ENCODE measurements around the gene IPO11.
A peak's percentile ranks its signal among the peaks of the same experiment; 100 is the strongest.
"Not testable (repeated sequence)": the region's sequence is repeated elsewhere in the genome, so short reads cannot be mapped to it uniquely, and the experiment has no call there.

IPO11 gene

GRCh38 chr5:62600560-62601252 is 188.1 kb downstream of the IPO11 start:
- DNase-seq (ENCODE audit: low spot score), result no peak

GRCh38 chr5:62603934-62604333 is 191.4 kb downstream of the IPO11 start:
- DNase-seq (ENCODE audit: low spot score), result no peak

- DNase-seq (ENCODE audit: low spot score), result no peak
Observed at GRCh38 chr5:62605638-62606037, 193.1 kb downstream of the IPO11 start.

DNA sequence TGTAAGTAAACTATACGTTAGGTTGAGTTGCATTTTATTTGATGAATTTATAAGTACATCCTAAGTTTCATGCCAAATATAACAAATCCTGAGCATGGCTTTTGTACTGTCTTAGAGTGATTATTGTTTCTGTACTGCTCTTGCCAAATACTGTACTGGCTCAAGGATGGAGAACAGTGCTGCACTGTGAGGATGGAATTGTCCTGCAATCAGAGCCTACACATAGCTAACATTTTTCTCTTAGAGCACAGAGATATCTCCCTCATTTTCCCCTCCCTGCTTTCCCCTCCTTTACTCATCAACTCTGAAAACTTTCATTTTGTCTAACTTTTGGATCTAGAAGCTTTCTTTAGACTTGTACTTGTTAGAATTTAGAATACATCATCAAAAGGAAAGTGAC is 194.3 kb downstream of the IPO11 start:
- DNase-seq (ENCODE audit: low spot score), result peak; percentile 20

DNA sequence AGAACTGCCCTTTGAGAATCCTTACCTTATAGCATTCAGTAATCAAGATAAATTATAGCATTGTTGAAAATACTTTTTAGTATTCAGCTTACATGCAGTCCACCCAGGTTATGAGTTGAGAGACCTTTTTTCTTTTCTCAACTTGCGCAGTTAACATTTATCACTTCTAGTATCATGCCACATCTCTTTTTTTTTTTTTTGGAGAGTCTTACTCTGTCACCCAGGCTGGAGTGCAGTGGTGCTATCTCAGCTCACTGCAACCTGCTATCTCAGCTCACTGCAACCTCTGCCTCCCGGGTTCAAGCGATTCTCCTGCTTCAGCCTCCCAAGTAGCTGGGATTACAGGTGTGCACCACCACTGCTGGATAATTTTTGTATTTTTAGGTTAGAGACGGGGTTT is 195.1 kb downstream of the IPO11 start:
- DNase-seq (ENCODE audit: low spot score), result no peak

DNA sequence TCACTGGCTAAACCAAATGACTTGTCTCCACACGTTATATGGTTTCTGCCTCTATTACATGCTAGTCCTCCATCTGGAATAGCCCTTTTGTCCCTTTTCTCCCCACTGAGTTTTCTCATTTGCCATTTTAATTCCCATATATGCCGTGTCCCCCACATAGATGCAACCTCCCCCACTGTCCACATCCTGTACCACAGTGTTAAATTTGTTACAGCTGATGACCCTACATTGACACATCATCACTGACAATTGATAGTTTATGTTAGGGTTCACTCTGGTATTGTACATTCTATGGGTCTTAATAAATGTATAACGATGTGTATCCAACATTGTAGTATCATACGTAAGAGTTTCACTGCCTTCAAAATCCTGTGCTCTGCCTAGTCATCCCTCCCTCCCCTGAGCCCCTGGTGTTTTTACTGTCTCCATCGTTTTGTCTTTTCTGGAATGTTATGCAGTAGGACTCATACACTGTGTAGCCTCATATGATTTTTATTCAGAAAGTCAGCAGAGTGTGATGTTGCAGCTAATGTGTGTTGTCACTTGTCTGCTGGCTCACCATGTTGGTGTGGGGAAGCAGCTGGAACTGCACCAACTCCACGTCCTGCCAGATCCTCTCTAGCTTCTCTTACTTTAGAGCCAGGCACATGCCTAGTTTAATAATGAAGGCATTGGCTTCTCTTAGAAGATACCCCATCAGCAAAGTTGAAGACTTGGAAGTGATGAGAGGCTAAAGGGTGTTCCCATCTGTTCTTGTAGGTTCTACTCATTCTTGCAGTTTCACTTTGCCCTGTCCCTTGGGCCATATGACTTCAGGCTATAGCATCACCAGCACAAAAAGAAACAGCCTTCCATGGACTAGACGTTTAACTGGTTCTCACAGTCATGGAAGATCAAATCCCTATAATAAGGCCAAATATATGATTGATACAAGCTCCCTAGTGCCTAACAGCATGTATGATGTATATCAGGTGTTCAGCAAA is 196.3 kb downstream of the IPO11 start:
- DNase-seq (ENCODE audit: low spot score), result no peak

DNA sequence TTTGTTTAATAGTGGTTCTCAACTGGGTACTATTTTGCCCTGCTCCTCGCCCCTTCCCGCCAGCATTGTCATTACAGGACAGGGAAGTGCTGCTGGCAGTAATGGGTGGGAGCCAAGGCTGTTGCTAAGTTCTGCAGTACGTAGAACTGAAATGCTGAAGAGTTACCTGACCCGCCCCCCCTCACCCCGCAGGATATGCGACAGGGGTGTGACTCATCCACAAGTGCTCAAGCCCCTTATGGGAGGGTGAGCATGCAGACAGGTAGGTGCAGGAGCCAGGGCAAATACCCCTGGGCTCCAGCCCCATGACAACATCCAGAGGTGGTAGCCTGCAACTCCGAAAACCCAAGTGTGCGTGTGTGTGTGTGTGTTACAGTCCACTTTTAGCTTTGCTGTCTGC is 201.8 kb downstream of the IPO11 start:
- DNase-seq (ENCODE audit: low spot score), result no peak

GRCh38 chr5:62616615-62617277 is 204.2 kb downstream of the IPO11 start:
- no peak for DNase-seq (ENCODE audit: low spot score)

DNA sequence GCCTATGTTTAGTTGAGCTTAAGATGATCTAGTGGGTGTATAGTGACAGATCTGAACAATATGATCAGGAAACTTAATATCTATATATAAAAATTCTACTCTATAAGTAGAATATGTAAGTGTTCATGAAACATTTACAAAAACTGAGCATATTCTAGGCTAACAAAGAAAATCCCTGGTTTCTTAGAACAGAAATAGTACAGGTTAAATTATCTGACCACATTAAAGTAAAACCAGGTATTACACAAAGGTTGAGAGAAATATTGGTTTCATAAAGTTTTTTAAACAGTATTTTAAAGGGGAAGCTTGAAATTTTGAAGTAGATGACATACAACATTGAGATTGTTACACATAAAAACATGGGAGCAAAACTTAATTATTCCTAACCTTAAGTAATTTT is 205.4 kb downstream of the IPO11 start:
- DNase-seq (ENCODE audit: low spot score), result no peak

DNA sequence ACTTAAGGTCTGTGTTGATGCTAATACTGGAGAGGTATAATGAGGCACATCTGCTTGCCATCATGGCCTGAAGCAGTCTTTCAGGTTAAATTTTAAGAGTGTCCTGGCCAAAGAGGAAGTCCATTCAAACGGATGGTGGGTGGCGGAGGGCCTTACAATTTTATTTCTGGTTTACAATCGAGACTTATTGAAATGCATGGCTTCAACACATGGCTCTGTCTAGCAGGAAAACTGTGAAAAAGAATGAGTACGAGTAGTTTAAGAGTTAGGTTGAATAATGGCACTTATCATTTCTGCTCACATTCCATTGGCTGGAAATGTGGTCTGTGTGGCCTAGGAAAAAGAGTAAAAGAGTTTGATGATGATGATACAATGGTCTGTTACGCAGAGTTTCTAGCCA is 208.2 kb downstream of the IPO11 start:
- no peak for DNase-seq (ENCODE audit: low spot score)

DNA sequence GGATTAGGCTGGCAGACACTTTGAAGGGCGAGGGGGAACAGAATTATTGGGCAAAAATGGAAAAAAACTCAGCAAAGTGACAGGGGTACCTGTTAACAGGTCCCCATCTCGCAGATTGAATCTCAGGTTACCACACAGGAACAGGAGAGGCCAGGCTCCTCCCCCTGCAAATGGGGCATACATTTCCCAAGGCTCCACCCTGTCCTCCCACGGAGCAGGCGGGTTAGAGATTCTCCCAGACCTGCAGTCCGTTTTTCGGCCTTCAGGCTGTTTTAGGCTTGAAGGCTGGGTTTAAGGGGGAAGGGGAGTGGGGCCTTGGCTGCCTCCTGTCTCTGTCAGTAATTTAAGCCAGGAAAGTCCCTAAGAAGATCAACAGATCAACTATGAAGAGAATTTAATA is 208.7 kb downstream of the IPO11 start:
- DNase-seq (ENCODE audit: low spot score), result no peak

GRCh38 chr5:62623271-62623670 is 210.7 kb downstream of the IPO11 start:
- DNase-seq (ENCODE audit: low spot score), result no peak

GRCh38 chr5:62624436-62624835 is 211.9 kb downstream of the IPO11 start:
- DNase-seq (ENCODE audit: low spot score), result not testable (repeated sequence)

- DNase-seq (ENCODE audit: low spot score), result no peak
Observed at GRCh38 chr5:62626534-62626933, 214.0 kb downstream of the IPO11 start.

DNA sequence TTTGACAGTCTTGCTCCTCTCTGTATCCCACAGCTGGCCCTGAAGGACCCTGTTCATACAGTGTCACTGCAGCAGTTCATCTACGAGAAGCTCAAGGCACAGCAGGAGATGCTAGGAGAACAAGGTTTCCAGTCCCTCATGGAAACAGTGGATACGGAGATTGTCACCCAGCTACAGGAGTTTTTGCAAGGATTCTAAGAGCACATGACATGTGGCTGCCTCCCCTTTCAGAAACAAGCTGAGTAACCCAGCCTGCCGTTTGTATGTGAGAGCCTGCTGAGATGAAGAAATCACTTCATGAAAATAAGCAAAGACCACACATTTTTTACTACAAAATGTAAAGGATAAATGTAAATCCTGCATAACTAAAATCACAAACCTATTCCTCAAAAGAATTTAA is 214.6 kb downstream of the IPO11 start:
- no peak for DNase-seq (ENCODE audit: low spot score)

GRCh38 chr5:62627901-62628300 is 215.3 kb downstream of the IPO11 start:
- no peak for DNase-seq (ENCODE audit: low spot score)

DNA sequence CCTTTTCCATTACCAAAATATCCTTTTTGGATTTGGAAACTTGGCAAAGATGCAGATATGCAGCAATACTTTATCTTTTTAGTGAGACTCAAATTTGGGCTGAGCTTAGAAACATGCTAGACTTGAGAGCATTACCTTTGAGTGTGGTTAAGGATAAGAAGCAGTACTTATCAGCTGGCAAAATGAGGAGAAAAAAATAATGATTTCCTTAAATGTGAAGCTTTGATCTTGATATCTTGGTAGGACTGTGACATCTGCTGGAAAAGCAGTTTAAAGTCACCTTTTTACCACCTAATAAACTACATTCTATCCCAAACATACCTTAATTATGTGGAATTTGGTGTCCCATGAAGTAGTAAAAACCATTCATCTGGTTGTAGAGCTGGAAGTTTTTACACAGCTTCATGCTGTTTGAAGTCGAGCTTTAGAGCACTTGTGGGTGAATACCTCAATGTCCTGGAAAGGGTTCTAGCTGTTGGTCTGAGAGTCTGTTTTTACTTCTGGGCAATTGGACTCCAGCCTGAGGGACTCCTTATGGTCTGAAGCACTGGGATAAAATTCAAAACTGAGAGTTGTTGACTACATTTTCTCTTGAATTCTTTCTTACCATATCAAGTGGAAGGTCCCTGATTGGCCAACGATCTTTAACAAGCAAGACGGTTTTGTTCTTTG is 219.5 kb downstream of the IPO11 start:
- DNase-seq (ENCODE audit: low spot score), result no peak

GRCh38 chr5:62633243-62633642 is 220.7 kb downstream of the IPO11 start:
- DNase-seq (ENCODE audit: low spot score), result no peak

- no peak for DNase-seq (ENCODE audit: low spot score)
Observed at GRCh38 chr5:62640446-62640845, 227.9 kb downstream of the IPO11 start.

GRCh38 chr5:62642468-62642867 is 229.9 kb downstream of the IPO11 start:
- DNase-seq (ENCODE audit: low spot score), result no peak

- DNase-seq (ENCODE audit: low spot score), result no peak
Observed at GRCh38 chr5:62643556-62644451, 231.2 kb downstream of the IPO11 start.
